ENCODE results near the gene TSPAN3. TPM values are rescaled to one million over a fixed set of nuclear protein-coding genes. Genes with fewer than 3 reads are reported as not detected.

TSPAN3 gene
- total and polyA plus RNA-seq, 2 donors (not counting 3 experiments of a cell fraction or from before 2014, with no cell fraction given), result 215 to 606 TPM

DNA sequence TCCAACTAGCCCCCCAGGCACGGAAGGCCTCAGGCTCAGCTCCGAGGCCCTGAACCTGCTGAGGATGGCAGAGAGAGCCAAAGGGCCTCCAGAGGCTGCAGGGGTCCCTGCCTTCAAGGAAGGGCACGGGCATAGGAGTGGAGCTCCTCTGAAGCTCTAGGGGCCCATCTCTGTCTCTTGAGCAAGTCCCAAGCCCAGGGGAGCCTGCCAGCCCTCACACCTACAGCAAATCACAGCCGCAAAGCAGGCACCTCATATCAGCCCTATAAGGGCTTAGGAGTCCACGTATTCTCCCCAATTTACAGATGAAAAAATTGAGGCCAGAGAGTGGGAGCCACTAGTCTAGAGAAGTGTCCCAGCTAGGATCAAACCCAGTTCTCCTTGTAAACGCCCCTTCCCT lies 61.7 kb downstream of the TSPAN3 start:
- dilution Hi-C loops (cut with MboI; ENCODE audit: extremely low pct_ligation_motif_present, low sequenced_read_pairs) (no loop called here), intact Hi-C loops (cut with micrococcal nuclease) (no loop called here)
- ChIA-PET CTCF (no interaction called here), POLR2A (no interaction called here)
- Histone ChIP-seq H3K9me1 (replicated peaks; ENCODE audit: control insufficient read depth, extremely low read depth, insufficient read depth, low read length) (no peaks in the 10 kb centered on the region), H3K4me1 (ENCODE audit: control insufficient read depth, extremely low read depth, insufficient read depth, low read length) (no peaks in the 10 kb centered on the region), H3K4me2 (ENCODE audit: insufficient read depth, low read length) (no peak overlapping the region), H3K4me3 (replicated peaks in 1 of 3; ENCODE audit: insufficient read depth in 1 of 3, low read depth in 1 of 3, low read length in 3 of 3) (no peak overlapping the region), H4K20me1 (replicated peaks; ENCODE audit: control insufficient read depth, extremely low read depth, insufficient read depth, low read length) (no peaks in the 10 kb centered on the region), H3K36me3 (ENCODE audit: control insufficient read depth in 2 of 2, extremely low read depth in 1 of 2, insufficient read depth in 2 of 2, low read length in 2 of 2) (no peaks in the 10 kb centered on the region), H3K9me3 (replicated peaks; ENCODE audit: control insufficient read depth, insufficient read depth, low read length) (no peaks in the 10 kb centered on the region), H3K27ac (ENCODE audit: insufficient read depth, low read depth, low read length) (no peak overlapping the region), H3K9ac (replicated peaks; ENCODE audit: extremely low read depth, insufficient read depth, low read length) (no peak overlapping the region), H3K79me2 (ENCODE audit: control insufficient read depth, insufficient read depth, low read length) (no peaks in the 10 kb centered on the region), H3K27me3 (ENCODE audit: control insufficient read depth in 2 of 2, insufficient read depth in 2 of 2, low read length in 2 of 2) (peaks cover 1 to 2% of the 10 kb centered on the region in 2 experiments), H2AFZ (ENCODE audit: low read depth, low read length) (no peak overlapping the region)
- no peak for TF ChIP-seq EZH2 (IDR thresholded peaks at IDR 0.05; ENCODE audit: borderline replicate concordance, low read depth, low read length, severe bottlenecking)
- TF ChIP-seq GATA2 (IDR thresholded peaks at IDR 0.05; ENCODE audit: insufficient read depth, insufficient read length, low read depth, low read length), result no peak
- TF ChIP-seq JUN (IDR thresholded peaks at IDR 0.05; ENCODE audit: borderline replicate concordance, insufficient read depth, insufficient read length, low read depth), result no peak
- no peak for TF ChIP-seq FOS (IDR thresholded peaks at IDR 0.05; ENCODE audit: borderline replicate concordance, insufficient read depth, low read length)
- TF ChIP-seq, protein P1, sequence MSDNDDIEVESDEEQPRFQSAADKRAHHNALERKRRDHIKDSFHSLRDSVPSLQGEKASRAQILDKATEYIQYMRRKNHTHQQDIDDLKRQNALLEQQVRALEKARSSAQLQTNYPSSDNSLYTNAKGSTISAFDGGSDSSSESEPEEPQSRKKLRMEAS (IDR thresholded peaks at IDR 0.05; ENCODE audit: insufficient read depth, insufficient read length), result no peak
- no peak for TF ChIP-seq MYC (IDR thresholded peaks at IDR 0.05; ENCODE audit: low read depth, low read length)
- TF ChIP-seq, protein P2, sequence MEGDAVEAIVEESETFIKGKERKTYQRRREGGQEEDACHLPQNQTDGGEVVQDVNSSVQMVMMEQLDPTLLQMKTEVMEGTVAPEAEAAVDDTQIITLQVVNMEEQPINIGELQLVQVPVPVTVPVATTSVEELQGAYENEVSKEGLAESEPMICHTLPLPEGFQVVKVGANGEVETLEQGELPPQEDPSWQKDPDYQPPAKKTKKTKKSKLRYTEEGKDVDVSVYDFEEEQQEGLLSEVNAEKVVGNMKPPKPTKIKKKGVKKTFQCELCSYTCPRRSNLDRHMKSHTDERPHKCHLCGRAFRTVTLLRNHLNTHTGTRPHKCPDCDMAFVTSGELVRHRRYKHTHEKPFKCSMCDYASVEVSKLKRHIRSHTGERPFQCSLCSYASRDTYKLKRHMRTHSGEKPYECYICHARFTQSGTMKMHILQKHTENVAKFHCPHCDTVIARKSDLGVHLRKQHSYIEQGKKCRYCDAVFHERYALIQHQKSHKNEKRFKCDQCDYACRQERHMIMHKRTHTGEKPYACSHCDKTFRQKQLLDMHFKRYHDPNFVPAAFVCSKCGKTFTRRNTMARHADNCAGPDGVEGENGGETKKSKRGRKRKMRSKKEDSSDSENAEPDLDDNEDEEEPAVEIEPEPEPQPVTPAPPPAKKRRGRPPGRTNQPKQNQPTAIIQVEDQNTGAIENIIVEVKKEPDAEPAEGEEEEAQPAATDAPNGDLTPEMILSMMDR (IDR thresholded peaks at IDR 0.05; ENCODE audit: extremely low read depth in 1 of 2, insufficient read depth in 1 of 2, low read depth in 1 of 2, low read length in 2 of 2), result no peak
- TF ChIP-seq POLR2A (IDR thresholded peaks at IDR 0.05; ENCODE audit: low read depth, low read length), result no peak
- no peak for TF ChIP-seq POLR2AphosphoS5 (IDR thresholded peaks at IDR 0.05; ENCODE audit: insufficient read depth, low read depth, low read length)
- no peak for FAIRE-seq
- no TSS peak for BruUV-seq (replicated peaks)
- DNase-seq (ENCODE audit: low read depth, low spot score), result no peak

All from endothelial cell of umbilical vein (primary cell).